ENCODE results near the gene RETNLB. TPM values are rescaled to one million over a fixed set of nuclear protein-coding genes. Genes with fewer than 3 reads are reported as not detected.

Gene RETNLB
- total RNA-seq: not detected

GRCh38 chr3:108757404-108757982 is at the start of gene RETNLB:
TSS of gene RETNLB (minus strand) at chr3:108757410. CDS start at chr3:108757185, 225 bp downstream.
- no peaks in the 10 kb centered on the region for H3K36me3 ChIP-seq (ENCODE audit: control insufficient read depth in 3 of 3, insufficient read depth in 3 of 3, low read length in 3 of 3)
- H3K4me1 ChIP-seq (ENCODE audit: control insufficient read depth in 3 of 3, insufficient read depth in 3 of 3, low read length in 3 of 3): no peaks in the 10 kb centered on the region
- H3K9me3 ChIP-seq (ENCODE audit: control insufficient read depth in 3 of 3, low read length in 3 of 3): peaks cover 0 to 2% (median 0%) of the 10 kb centered on the region in 3 donors
- no peak within 1 kb of the TSS for H3K4me3 ChIP-seq (ENCODE audit: low read length in 3 of 3)
- no peak within 1 kb of the TSS for H3K27ac ChIP-seq (ENCODE audit: low read depth, low read length)
- no peak within 1 kb of the TSS for H3K9ac ChIP-seq (ENCODE audit: low read depth in 1 of 3, low read length in 3 of 3)
- no peaks in the 10 kb centered on the region for H3K27me3 ChIP-seq (ENCODE audit: control insufficient read depth in 3 of 3, insufficient read depth in 3 of 3, low read length in 3 of 3)

GRCh38 chr3:108806316-108806715 is 49.1 kb upstream of the RETNLB start:
- Histone ChIP-seq H3K4me3 (ENCODE audit: low read length in 3 of 3) (no peak overlapping the region), H3K36me3 (ENCODE audit: control insufficient read depth in 3 of 3, insufficient read depth in 3 of 3, low read length in 3 of 3) (no peaks in the 10 kb centered on the region), H3K27me3 (ENCODE audit: control insufficient read depth in 3 of 3, insufficient read depth in 3 of 3, low read length in 3 of 3) (no peaks in the 10 kb centered on the region), H3K9me3 (ENCODE audit: control insufficient read depth in 3 of 3, low read length in 3 of 3) (no peaks in the 10 kb centered on the region), H3K9ac (ENCODE audit: low read depth in 1 of 3, low read length in 3 of 3) (no peak overlapping the region), H3K27ac (ENCODE audit: low read depth, low read length) (no peak overlapping the region), H3K4me1 (ENCODE audit: control insufficient read depth in 3 of 3, insufficient read depth in 3 of 3, low read length in 3 of 3) (no peaks in the 10 kb centered on the region)

- Histone ChIP-seq H3K36me3 (ENCODE audit: control insufficient read depth in 3 of 3, insufficient read depth in 3 of 3, low read length in 3 of 3) (no peaks in the 10 kb centered on the region), H3K27me3 (ENCODE audit: control insufficient read depth in 3 of 3, insufficient read depth in 3 of 3, low read length in 3 of 3) (no peaks in the 10 kb centered on the region), H3K4me3 (ENCODE audit: low read length in 3 of 3) (no peak overlapping the region), H3K4me1 (ENCODE audit: control insufficient read depth in 3 of 3, insufficient read depth in 3 of 3, low read length in 3 of 3) (no peaks in the 10 kb centered on the region), H3K27ac (ENCODE audit: low read depth, low read length) (no peak overlapping the region), H3K9ac (ENCODE audit: low read depth in 1 of 3, low read length in 3 of 3) (no peak overlapping the region), H3K9me3 (ENCODE audit: control insufficient read depth in 3 of 3, low read length in 3 of 3) (no peaks in the 10 kb centered on the region)
These were observed 47.8 kb upstream of the RETNLB start for GRCh38 chr3:108804966-108805365.

GRCh38 chr3:108804437-108804836 is 47.2 kb upstream of the RETNLB start:
- H3K36me3 ChIP-seq (ENCODE audit: control insufficient read depth in 3 of 3, insufficient read depth in 3 of 3, low read length in 3 of 3): no peaks in the 10 kb centered on the region
- H3K4me1 ChIP-seq (ENCODE audit: control insufficient read depth in 3 of 3, insufficient read depth in 3 of 3, low read length in 3 of 3): no peaks in the 10 kb centered on the region
- H3K4me3 ChIP-seq (ENCODE audit: low read length in 3 of 3): no peak overlapping the region
- no peak overlapping the region for H3K9ac ChIP-seq (ENCODE audit: low read depth in 1 of 3, low read length in 3 of 3)
- H3K27ac ChIP-seq (ENCODE audit: low read depth, low read length): no peak overlapping the region
- no peaks in the 10 kb centered on the region for H3K9me3 ChIP-seq (ENCODE audit: control insufficient read depth in 3 of 3, low read length in 3 of 3)
- H3K27me3 ChIP-seq (ENCODE audit: control insufficient read depth in 3 of 3, insufficient read depth in 3 of 3, low read length in 3 of 3): no peaks in the 10 kb centered on the region

- Histone ChIP-seq H3K36me3 (ENCODE audit: control insufficient read depth in 3 of 3, insufficient read depth in 3 of 3, low read length in 3 of 3) (no peaks in the 10 kb centered on the region), H3K9ac (ENCODE audit: low read depth in 1 of 3, low read length in 3 of 3) (no peak overlapping the region), H3K9me3 (ENCODE audit: control insufficient read depth in 3 of 3, low read length in 3 of 3) (no peaks in the 10 kb centered on the region), H3K4me3 (ENCODE audit: low read length in 3 of 3) (no peak overlapping the region), H3K27ac (ENCODE audit: low read depth, low read length) (no peak overlapping the region), H3K27me3 (ENCODE audit: control insufficient read depth in 3 of 3, insufficient read depth in 3 of 3, low read length in 3 of 3) (no peaks in the 10 kb centered on the region), H3K4me1 (ENCODE audit: control insufficient read depth in 3 of 3, insufficient read depth in 3 of 3, low read length in 3 of 3) (no peaks in the 10 kb centered on the region)
These were observed 34.3 kb upstream of the RETNLB start for GRCh38 chr3:108791473-108791872.

- Histone ChIP-seq H3K4me1 (ENCODE audit: control insufficient read depth in 3 of 3, insufficient read depth in 3 of 3, low read length in 3 of 3) (no peaks in the 10 kb centered on the region), H3K9ac (ENCODE audit: low read depth in 1 of 3, low read length in 3 of 3) (no peak overlapping the region), H3K27me3 (ENCODE audit: control insufficient read depth in 3 of 3, insufficient read depth in 3 of 3, low read length in 3 of 3) (no peaks in the 10 kb centered on the region), H3K27ac (ENCODE audit: low read depth, low read length) (no peak overlapping the region), H3K4me3 (ENCODE audit: low read length in 3 of 3) (no peak overlapping the region), H3K9me3 (ENCODE audit: control insufficient read depth in 3 of 3, low read length in 3 of 3) (no peaks in the 10 kb centered on the region), H3K36me3 (ENCODE audit: control insufficient read depth in 3 of 3, insufficient read depth in 3 of 3, low read length in 3 of 3) (no peaks in the 10 kb centered on the region)
These were observed 23.0 kb upstream of the RETNLB start for GRCh38 chr3:108780235-108780634.

- Histone ChIP-seq H3K4me1 (ENCODE audit: control insufficient read depth in 3 of 3, insufficient read depth in 3 of 3, low read length in 3 of 3) (no peaks in the 10 kb centered on the region), H3K27ac (ENCODE audit: low read depth, low read length) (no peak overlapping the region)
These were observed 22.3 kb upstream of the RETNLB start for GRCh38 chr3:108779496-108779895.

GRCh38 chr3:108775649-108776048 is 18.4 kb upstream of the RETNLB start:
- Histone ChIP-seq H3K27me3 (ENCODE audit: control insufficient read depth in 3 of 3, insufficient read depth in 3 of 3, low read length in 3 of 3) (no peaks in the 10 kb centered on the region), H3K9ac (ENCODE audit: low read depth in 1 of 3, low read length in 3 of 3) (no peak overlapping the region)

More at GRCh38 chr3:108779496-108779895, 22.3 kb upstream of the RETNLB start:
- no peaks in the 10 kb centered on the region for H3K9me3 ChIP-seq (ENCODE audit: control insufficient read depth in 3 of 3, low read length in 3 of 3)
- H3K9ac ChIP-seq (ENCODE audit: low read depth in 1 of 3, low read length in 3 of 3): no peak overlapping the region
- H3K36me3 ChIP-seq (ENCODE audit: control insufficient read depth in 3 of 3, insufficient read depth in 3 of 3, low read length in 3 of 3): no peaks in the 10 kb centered on the region
- no peaks in the 10 kb centered on the region for H3K27me3 ChIP-seq (ENCODE audit: control insufficient read depth in 3 of 3, insufficient read depth in 3 of 3, low read length in 3 of 3)
- H3K4me3 ChIP-seq (ENCODE audit: low read length in 3 of 3): no peak overlapping the region

GRCh38 chr3:108767253-108767652 is 10.0 kb upstream of the RETNLB start:
- Histone ChIP-seq H3K9ac (ENCODE audit: low read depth in 1 of 3, low read length in 3 of 3) (no peak overlapping the region), H3K36me3 (ENCODE audit: control insufficient read depth in 3 of 3, insufficient read depth in 3 of 3, low read length in 3 of 3) (no peaks in the 10 kb centered on the region), H3K27ac (ENCODE audit: low read depth, low read length) (no peak overlapping the region), H3K9me3 (ENCODE audit: control insufficient read depth in 3 of 3, low read length in 3 of 3) (no peaks in the 10 kb centered on the region), H3K4me1 (ENCODE audit: control insufficient read depth in 3 of 3, insufficient read depth in 3 of 3, low read length in 3 of 3) (no peaks in the 10 kb centered on the region), H3K27me3 (ENCODE audit: control insufficient read depth in 3 of 3, insufficient read depth in 3 of 3, low read length in 3 of 3) (no peaks in the 10 kb centered on the region), H3K4me3 (ENCODE audit: low read length in 3 of 3) (no peak overlapping the region)

More at GRCh38 chr3:108775649-108776048, 18.4 kb upstream of the RETNLB start:
- no peaks in the 10 kb centered on the region for H3K4me1 ChIP-seq (ENCODE audit: control insufficient read depth in 3 of 3, insufficient read depth in 3 of 3, low read length in 3 of 3)
- H3K9me3 ChIP-seq (ENCODE audit: control insufficient read depth in 3 of 3, low read length in 3 of 3): no peaks in the 10 kb centered on the region
- H3K36me3 ChIP-seq (ENCODE audit: control insufficient read depth in 3 of 3, insufficient read depth in 3 of 3, low read length in 3 of 3): no peaks in the 10 kb centered on the region
- no peak overlapping the region for H3K4me3 ChIP-seq (ENCODE audit: low read length in 3 of 3)
- no peak overlapping the region for H3K27ac ChIP-seq (ENCODE audit: low read depth, low read length)

GRCh38 chr3:108755686-108756085 is 1.5 kb downstream of the RETNLB start:
- Histone ChIP-seq H3K27ac (ENCODE audit: low read depth, low read length) (no peak overlapping the region), H3K4me1 (ENCODE audit: control insufficient read depth in 3 of 3, insufficient read depth in 3 of 3, low read length in 3 of 3) (no peaks in the 10 kb centered on the region), H3K9ac (ENCODE audit: low read depth in 1 of 3, low read length in 3 of 3) (no peak overlapping the region), H3K27me3 (ENCODE audit: control insufficient read depth in 3 of 3, insufficient read depth in 3 of 3, low read length in 3 of 3) (no peaks in the 10 kb centered on the region), H3K9me3 (ENCODE audit: control insufficient read depth in 3 of 3, low read length in 3 of 3) (peaks cover 0 to 2% (median 0%) of the 10 kb centered on the region in 3 donors), H3K4me3 (ENCODE audit: low read length in 3 of 3) (no peak overlapping the region), H3K36me3 (ENCODE audit: control insufficient read depth in 3 of 3, insufficient read depth in 3 of 3, low read length in 3 of 3) (no peaks in the 10 kb centered on the region)

Data from skeletal muscle tissue (tissue), 4 donors.